WTC11 (cell line): Measurements from ENCODE around the gene ACADVL. TPM values are rescaled to one million over a fixed set of nuclear protein-coding genes. Genes with fewer than 3 reads are reported as not detected.
A peak's percentile ranks its signal among the peaks of the same experiment; 100 is the strongest.

Experiments
- ATF1 ChIP-seq: sonication (generic); formaldehyde crosslinking; IDR thresholded peaks from 2 replicates; pipeline ENCODE4 v1.8.1; 2023; ENCODE audit warnings: mild to moderate bottlenecking, moderate library complexity, missing genetic modification reagents
- ATF2 ChIP-seq: sonication (generic); formaldehyde crosslinking; IDR thresholded peaks from 2 replicates; pipeline ENCODE4 v1.8.1; 2022; ENCODE audit warnings: low read depth, missing genetic modification reagents, borderline replicate concordance
- E2F4 ChIP-seq: sonication (generic); formaldehyde crosslinking; IDR thresholded peaks from 2 replicates; pipeline ENCODE4 v1.8.1; 2022; ENCODE audit warnings: low read depth, mild to moderate bottlenecking, moderate library complexity, missing genetic modification reagents, borderline replicate concordance
- E2F5 ChIP-seq: sonication (generic); formaldehyde crosslinking; IDR thresholded peaks from 2 replicates; pipeline ENCODE4 v1.8.1; 2022; ENCODE audit warnings: mild to moderate bottlenecking, moderate library complexity, missing genetic modification reagents
- EMX1 ChIP-seq: fragments of 250-450 bp; sonication (Bioruptor Pico); IDR thresholded peaks from 2 replicates; pipeline ENCODE4 v1.8.0; 2021; ENCODE audit warnings: mild to moderate bottlenecking
- ERG ChIP-seq: fragments of 250-450 bp; sonication (Bioruptor Pico); IDR thresholded peaks from 2 replicates; pipeline ENCODE4 v1.8.0; 2021; ENCODE audit warnings: mild to moderate bottlenecking
- ETV6 ChIP-seq: sonication (generic); formaldehyde crosslinking; IDR thresholded peaks from 2 replicates; pipeline ENCODE4 v1.8.1; 2022; ENCODE audit warnings: mild to moderate bottlenecking, missing genetic modification reagents
- FOXP4 ChIP-seq: sonication (generic); formaldehyde crosslinking; IDR thresholded peaks from 2 replicates; pipeline ENCODE4 v1.8.0; 2022; ENCODE audit warnings: mild to moderate bottlenecking, missing genetic modification reagents
- IRF1 ChIP-seq: sonication (generic); formaldehyde crosslinking; IDR thresholded peaks from 2 replicates; pipeline ENCODE4 v1.8.0; 2023; ENCODE audit warnings: missing genetic modification reagents
- NFYB ChIP-seq: sonication (generic); formaldehyde crosslinking; conservative IDR thresholded peaks from 2 replicates; pipeline ENCODE4 v1.8.0; 2022; ENCODE audit warnings: low read depth, missing genetic modification reagents
- NR3C1 ChIP-seq: sonication (generic); formaldehyde crosslinking; conservative IDR thresholded peaks from 2 replicates; pipeline ENCODE4 v1.8.1; 2023; ENCODE audit warnings: low read depth, mild to moderate bottlenecking, missing genetic modification reagents
- PRDM15 ChIP-seq: sonication (generic); formaldehyde crosslinking; IDR thresholded peaks from 2 replicates; pipeline ENCODE4 v1.8.0; 2022; ENCODE audit warnings: missing genetic modification reagents
- RELA ChIP-seq: sonication (generic); formaldehyde crosslinking; IDR thresholded peaks from 2 replicates; pipeline ENCODE4 v1.8.1; 2022; ENCODE audit warnings: missing genetic modification reagents, mild to moderate bottlenecking, borderline replicate concordance
- SMAD4 ChIP-seq: sonication (generic); formaldehyde crosslinking; IDR thresholded peaks from 2 replicates; pipeline ENCODE4 v1.8.0; 2022; ENCODE audit warnings: mild to moderate bottlenecking, missing genetic modification reagents
- TP53 ChIP-seq: sonication (generic); formaldehyde crosslinking; IDR thresholded peaks from 2 replicates; pipeline ENCODE4 v1.8.1; 2023; ENCODE audit warnings: mild to moderate bottlenecking, missing genetic modification reagents
- USF1 ChIP-seq: sonication (generic); formaldehyde crosslinking; IDR thresholded peaks from 2 replicates; pipeline ENCODE4 v1.8.0; 2022; ENCODE audit warnings: mild to moderate bottlenecking, missing genetic modification reagents
- ZNF121 ChIP-seq: sonication (generic); formaldehyde crosslinking; IDR thresholded peaks from 2 replicates; pipeline ENCODE4 v1.8.0; 2023; ENCODE audit warnings: missing genetic modification reagents
- ZNF138 ChIP-seq: sonication (generic); formaldehyde crosslinking; conservative IDR thresholded peaks from 2 replicates; pipeline ENCODE4 v1.8.1; 2022; ENCODE audit warnings: mild to moderate bottlenecking, moderate library complexity, missing genetic modification reagents
- ZNF219 ChIP-seq: sonication (generic); formaldehyde crosslinking; IDR thresholded peaks from 2 replicates; pipeline ENCODE4 v1.8.0; 2023; ENCODE audit warnings: missing genetic modification reagents, mild to moderate bottlenecking, borderline replicate concordance
- ZNF416 ChIP-seq: fragments of 250-450 bp; sonication (Bioruptor Pico); IDR thresholded peaks from 2 replicates; pipeline ENCODE4 v1.9.0; 2021; ENCODE audit warnings: mild to moderate bottlenecking, inconsistent platforms
- ZNF423 ChIP-seq: fragments of 250-450 bp; sonication (Bioruptor Pico); IDR thresholded peaks from 2 replicates; pipeline ENCODE4 v2.1.2; 2022; ENCODE audit warnings: mild to moderate bottlenecking, moderate library complexity
- ZNF532 ChIP-seq: fragments of 250-450 bp; sonication (Bioruptor Pico); IDR thresholded peaks from 2 replicates; pipeline ENCODE4 v1.9.0; 2021; ENCODE audit warnings: mild to moderate bottlenecking, borderline replicate concordance
- total RNA-seq: library from RNA; stranded (reverse); gene quantifications from 3 replicates; pipeline ENCODE4 v1.2.3, GENCODE V29; 2021

The ACADVL gene
- total RNA-seq, 1 experiment from 2014 or later: 236 TPM

GRCh38 chr17:7242717-7243452 is 23.1 kb downstream of the ACADVL start (continued):
- TF ChIP-seq FOXP4 (CRISPR knock-in tag): no peak; the same call in 1 of the 2 replicates
- 0 out of 2 replicates have a peak, but pooled peaks have one; percentile 15 for TF ChIP-seq ETV6 (CRISPR knock-in tag)
- no peak for TF ChIP-seq SMAD4 (CRISPR knock-in tag)
- TF ChIP-seq ZNF416 (CRISPR knock-in tag): no peak; the same call in 1 of the 2 replicates
- TF ChIP-seq EMX1 (CRISPR knock-in tag): peak; percentile 84; the same call in 1 of the 2 replicates
- TF ChIP-seq E2F5 (CRISPR knock-in tag): no peak
- TF ChIP-seq TP53 (CRISPR knock-in tag): peak; percentile 52; the same call in 1 of the 2 replicates
- no peak for TF ChIP-seq E2F4 (CRISPR knock-in tag)
- peak; percentile 19; the same call in 1 of the 2 replicates for TF ChIP-seq ERG (CRISPR knock-in tag)
- peak; percentile 99 for TF ChIP-seq USF1 (CRISPR knock-in tag)
- TF ChIP-seq RELA (CRISPR knock-in tag): no peak
- TF ChIP-seq ZNF219 (CRISPR knock-in tag): no peak
- no peak for TF ChIP-seq ATF1 (CRISPR knock-in tag)
- no peak for TF ChIP-seq ATF2 (CRISPR knock-in tag)
- peak; percentile 85; the same call in 1 of the 2 replicates for TF ChIP-seq ZNF532 (CRISPR knock-in tag)
- TF ChIP-seq NFYB: no peak
- no peak for TF ChIP-seq NR3C1 (CRISPR knock-in tag)
- TF ChIP-seq ZNF138 (CRISPR knock-in tag): no peak
- no peak for TF ChIP-seq ZNF121 (CRISPR knock-in tag)
- TF ChIP-seq PRDM15 (CRISPR knock-in tag): no peak
- no peak for TF ChIP-seq IRF1 (CRISPR knock-in tag)
- peak; percentile 29; the same call in 1 of the 2 replicates for TF ChIP-seq ZNF423
